GM15510 (cell line): ENCODE data around the gene CDH13.

Source experiments
- POLR2A ChIP-seq: IDR thresholded peaks from 3 replicates; pipeline ENCODE4 v1.6.1; 2011; ENCODE audit warnings: borderline replicate concordance; ENCODE audit not compliant: insufficient read length; ENCODE audit errors: extremely low read depth

Gene CDH13

DNA sequence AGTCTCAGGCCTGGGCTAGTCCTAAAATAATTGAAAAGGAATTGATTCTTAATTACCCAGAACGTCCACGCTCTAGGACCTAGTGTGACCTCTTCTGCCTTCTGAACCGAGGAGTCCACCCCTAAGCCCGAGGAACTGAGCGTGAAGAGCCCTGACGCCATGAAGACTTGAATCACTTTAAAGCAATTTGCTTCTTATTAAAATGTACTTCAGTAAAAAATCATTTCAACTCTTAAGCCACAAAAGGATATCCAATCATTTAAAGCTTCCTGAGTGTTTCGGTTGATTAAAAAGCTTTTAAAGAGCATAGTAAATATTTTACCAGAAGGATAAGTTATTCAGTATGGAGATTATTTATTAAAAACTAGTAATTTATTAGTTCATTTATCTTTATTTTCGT, 1192.6 kb downstream of the CDH13 start:
- TF ChIP-seq POLR2A: no peak

DNA sequence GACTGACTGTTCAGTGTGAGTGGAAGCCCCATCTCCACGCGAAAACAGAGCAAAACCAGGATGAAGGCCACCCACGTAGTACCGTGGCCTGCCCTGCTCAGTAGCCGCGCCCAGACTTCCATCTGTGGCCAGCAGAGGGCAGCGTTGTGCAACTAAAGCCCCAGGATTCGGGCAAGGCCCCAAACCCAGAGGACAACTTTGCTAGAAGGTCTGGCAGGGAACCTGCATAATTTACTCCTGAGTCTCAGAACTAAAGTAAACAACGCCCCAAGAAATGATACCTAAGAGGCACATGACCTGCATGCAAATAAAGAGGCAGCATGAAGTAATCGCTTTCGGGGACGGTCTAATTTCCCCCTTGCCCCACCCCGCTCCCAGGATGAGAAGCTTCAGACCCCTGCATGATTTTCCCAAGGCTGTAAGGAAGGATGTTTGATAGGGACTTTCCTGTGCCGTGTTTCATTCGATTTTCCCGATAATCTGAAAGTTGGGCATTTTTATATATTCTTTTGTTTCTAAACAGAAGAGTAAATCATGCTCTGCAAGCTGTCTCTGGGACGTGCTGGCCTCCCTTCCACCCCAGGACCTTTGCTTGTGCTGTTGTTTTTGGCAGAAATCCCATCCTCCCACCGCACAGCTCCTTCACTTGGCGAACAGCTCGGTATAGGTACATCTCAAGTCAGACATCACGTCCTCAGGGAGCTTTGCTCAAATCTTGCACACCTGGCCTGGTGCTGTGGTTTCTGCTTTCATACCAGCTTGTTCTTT, 1199.6 kb downstream of the CDH13 start:
- TF ChIP-seq POLR2A: no peak

DNA sequence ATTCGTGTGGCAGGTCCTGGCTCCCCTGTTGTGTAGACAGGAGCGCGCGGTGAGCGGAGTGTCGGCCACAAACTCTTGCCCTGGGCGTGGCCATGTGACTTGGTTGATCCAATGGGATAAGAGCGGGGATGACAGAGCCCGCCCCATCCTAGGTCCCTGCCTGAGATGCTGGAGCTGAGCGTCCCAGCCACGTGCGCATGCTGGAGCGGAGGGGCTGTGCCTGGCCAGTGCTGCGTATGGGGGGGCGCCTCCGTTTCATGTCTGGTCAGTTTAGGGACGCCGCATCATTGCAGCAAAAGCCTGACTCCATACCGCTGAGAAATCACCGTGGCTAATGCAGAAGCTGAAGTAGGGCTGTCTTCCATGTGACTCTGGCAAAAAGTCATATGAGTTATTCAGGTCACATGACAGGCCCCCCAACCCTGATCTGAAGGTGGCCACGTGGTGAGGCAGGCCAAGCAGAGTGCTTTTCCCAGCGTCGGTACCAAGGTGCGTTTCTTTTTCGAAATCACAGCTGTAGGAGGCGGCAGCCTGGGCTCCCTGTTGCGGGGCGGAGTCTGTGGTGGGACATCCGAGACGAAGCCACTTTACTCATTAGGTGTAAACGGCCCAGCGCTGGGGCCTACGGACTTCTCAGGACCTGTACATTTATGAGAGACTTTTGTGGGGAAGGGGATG, 1203.5 kb downstream of the CDH13 start:
- no peak for TF ChIP-seq POLR2A

DNA sequence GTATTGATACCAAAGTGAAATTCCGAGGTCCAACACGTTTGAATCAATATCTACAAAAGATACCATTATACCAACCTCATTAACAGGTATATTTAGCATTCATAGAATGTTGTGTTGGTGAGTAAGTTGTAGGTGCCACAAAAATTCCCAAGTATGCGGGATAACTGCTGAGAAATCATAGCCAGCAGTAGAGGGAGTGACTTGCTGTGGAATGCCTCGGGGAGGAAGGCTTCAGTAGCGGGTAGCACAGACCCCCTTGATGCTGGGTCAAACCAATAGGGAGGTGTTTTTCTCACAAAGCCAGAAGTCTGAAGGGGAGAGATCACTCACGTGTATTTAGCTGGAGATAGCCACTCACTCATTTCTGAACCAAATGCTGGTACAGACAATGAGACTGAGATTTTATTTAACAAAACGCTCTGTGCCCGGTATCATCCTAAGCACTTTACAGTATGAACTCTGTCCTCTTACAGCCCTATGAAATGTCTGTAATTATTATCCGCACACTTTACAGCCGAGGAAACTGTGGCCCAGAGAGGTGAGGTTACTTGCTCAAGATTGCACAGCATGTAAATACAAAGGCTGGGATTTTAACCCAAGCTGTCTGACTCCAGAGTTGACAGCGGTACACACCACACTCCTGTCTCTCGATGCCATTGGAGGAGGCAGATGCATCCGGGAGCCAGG, 1204.1 kb downstream of the CDH13 start:
- no peak for TF ChIP-seq POLR2A

DNA sequence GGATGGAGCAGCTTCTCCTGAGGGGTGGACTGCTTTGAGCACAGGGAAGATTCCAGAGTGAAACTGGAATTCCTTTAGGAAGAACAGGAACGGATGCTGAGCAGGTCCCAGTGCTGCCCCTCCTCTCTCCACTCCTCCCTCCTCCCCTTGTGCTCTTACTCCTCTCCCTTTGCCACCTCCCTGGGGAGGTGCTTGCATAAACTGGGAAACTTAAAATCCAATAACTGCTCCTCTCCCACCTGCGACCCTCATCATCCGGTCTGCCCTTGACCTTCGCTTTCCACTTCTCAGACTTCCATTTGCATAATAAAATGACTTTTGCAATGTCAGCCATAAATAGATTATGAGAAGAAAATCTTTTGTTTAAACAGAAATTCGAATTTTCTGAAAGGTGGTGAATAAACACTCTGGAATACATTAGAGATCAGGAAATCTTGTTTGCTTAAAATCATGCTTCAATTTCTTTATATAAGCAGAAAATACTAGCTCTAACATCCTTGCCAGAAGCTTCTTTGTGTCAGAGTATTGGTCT, 1204.8 kb downstream of the CDH13 start:
- no peak for TF ChIP-seq POLR2A

DNA sequence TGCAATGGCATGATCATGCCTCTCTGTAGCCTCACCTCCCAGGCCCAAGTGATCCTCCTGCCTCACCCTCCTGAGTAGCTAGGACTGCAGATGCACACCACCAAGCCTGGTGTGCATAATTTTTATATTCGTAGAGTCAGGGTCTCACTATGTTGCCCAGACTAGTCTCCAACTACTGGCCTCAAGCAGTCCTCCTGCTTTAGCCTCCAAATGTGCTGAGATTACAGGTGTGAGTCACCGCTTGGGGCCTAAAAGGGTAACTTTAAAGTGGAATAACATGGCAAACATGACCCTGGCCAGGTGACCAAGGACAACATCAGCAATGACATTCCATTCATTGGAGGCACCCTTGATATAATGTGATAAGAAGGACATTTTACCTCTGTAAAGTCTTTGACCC, 1207.2 kb downstream of the CDH13 start:
- TF ChIP-seq POLR2A: no peak

DNA sequence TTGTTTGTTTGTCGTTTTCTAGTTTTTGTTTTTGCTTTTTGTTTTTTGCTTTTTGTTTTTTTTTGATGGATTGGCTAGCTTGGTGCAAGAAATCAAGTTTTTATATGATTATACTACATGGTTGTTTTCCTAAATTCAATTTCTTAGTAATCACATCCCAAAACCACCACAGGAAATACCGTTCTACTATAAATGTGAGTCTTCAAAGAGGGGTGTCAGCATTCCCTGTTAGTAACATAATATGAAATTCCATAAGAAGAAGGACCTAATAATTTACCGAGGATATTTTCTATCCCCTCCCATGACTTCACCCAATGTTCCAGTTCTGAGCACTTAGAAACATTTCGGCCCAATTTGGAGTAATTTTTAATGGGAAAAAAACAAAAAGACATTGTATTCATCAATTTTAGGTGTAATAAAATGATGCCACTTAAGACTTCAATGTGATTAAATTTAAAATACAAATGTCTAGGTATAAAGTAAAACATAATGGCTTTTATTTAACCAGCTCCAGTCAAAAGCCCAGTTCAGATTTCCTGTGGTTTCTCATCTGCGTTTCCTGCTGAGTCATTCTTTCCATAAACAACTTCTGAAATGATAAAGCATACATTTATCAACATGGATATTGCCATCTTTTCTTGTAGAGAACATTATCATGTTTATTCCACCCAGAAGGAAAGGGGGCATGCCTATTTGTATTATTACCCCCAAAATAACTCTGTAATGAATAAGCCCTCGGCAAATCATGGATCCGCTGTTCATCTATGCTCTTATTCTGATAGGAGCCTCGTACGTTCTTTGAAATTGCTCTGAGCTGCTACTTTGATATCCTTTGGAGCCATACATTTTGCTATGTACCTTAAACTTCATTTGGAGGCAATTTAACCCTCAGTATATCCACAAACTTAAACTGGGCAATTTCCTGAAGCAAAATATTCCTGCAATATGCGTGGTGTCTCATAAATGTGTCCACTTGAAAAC, 1209.1 kb downstream of the CDH13 start:
- TF ChIP-seq POLR2A: no peak

DNA sequence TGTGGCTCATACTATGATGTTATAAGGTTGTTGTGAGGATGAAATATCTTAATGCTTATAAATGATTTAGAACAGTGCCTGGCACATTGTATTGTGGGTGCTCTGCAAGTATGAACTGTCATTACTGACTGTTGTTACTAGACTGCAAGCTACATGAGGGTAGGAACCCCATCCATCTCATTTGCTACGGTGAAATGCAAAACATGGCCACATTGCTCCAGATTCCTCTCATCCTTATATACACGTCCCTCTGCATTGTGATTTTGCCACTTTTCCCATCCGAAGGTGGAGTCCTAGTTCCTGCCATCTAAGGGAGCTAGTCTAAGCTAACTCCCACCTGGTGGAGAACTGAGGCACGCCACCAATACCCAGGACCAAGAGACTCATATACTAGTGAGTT, 1210.8 kb downstream of the CDH13 start:
- TF ChIP-seq POLR2A: no peak

DNA sequence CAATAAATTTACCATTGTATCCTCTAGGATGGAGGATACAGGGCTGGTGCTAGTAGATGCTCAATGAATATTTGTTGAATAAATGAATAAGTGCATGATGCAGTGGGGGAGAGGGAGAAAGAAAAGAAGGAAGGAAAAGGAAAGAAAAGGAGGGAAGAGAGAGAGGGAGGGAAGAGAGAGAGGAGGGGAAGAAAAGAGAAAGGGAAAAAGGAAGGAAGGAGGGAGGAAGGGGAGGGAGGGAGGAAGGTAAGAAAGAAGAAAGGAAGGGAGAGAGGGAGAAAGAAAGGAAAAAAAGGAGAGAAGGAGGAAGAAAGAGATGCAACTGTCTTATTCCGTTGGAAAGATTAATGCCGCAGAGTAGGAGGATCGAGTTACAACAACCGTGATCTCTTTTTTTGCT, 1211.4 kb downstream of the CDH13 start:
- TF ChIP-seq POLR2A: no peak

DNA sequence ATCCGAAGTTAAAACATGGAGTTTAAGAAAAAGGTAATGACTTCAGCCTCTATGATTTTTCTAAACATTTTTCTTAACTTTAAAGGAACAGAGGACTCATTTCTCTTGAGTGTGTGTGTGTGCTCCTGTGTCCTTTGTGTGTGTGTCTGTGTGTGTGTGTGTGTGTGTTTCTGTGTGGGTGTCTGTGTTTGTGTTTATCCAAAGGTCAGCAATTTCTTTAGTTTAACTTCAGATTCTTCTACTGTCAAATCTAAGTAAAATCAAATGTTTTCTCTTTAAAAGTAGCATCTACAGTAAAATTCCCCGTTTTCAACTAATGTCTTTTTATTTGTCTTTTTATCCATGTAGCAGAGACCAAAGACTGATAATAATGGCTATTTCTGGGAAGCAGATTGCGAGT, 1212.8 kb downstream of the CDH13 start:
- no peak for TF ChIP-seq POLR2A

DNA sequence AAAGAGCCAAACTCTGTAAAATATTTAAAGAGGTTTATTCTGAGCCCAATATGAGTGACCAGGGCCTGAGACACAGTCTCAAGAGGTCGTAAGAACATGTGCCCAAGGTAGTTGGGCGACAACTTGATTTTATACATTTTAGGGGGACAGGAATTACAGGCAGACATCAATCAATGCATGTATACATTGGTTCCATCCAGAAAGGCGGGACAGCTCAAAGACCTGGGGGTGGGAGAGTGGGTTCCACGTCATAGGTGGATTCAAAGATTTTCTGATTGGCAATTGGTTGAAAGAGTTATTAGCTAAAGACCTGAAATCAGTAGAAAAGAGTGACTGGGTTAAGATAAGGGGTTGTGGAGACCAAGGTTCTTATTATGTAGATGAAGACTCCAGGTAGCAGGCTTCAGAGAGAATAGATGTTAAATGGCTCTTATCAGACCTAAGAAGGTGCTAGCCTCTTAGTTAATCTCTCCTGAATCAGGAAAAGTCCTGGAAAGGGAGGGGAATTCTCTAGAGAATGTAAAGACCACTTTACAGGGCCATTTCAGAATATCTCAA, 1213.4 kb downstream of the CDH13 start:
- TF ChIP-seq POLR2A: no peak

DNA sequence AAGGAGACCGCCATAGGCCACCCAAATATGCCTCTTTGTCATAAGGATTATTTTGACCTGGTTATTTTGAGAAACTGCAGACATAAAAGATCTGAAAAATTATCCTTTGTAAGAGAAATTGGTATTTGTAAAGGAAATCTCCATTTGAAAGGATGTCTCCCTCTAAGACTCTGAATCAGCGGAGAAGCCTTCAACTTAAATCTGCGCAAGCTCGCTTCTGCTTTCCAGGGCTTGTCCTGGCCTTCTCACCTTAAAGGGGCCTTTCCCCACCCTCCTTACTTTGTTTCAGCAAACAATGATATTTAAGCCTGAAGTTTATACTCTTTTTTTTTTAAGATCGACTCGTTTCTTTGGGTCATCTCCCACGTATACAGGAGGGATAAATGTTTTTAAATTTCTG, 1215.5 kb downstream of the CDH13 start:
- TF ChIP-seq POLR2A: no peak

DNA sequence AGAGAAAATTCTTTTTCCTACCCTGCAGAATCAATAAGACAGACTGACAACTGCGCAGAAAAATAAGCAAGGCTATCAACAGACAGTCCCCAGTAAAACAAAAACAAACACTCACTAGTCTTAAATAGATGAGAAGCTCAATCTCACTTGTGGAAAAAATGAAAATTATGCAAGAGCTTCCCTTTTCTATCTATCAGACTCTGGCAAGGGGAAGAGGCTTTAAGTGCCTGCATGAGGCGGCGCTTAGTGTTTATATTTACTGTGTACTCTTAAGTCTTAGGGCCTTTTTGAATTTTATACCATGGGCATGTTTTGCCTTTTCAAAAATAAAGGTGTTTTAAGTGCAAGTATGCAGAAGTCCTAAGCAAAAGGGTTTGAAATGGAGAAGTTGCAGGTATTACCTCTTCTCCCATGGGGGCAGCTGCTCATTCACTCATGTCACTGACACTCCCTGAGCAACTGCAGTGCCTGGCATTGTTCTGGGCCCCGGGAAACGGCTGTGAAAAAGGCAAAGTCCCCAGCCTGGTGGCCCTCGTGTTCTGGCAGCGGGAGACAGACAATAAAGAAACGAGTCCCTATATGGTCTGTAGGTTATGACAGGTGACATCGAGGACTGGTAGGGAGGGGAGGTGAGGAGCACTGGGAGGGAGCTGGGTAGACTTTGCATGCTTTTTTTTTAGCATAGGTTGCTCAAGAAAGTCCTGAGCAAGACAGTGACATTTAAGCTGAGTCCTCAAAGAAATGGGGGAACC, 1216.2 kb downstream of the CDH13 start:
- no peak for TF ChIP-seq POLR2A
